NCI-H2107 treated with DMSO at 0.1 percent for 48 hours (cell line): ENCODE measurements around the gene SNX18.

Experiments
- DNase-seq: peaks from one replicate; lab custom pipeline; 2025; ENCODE audit not compliant: unreplicated experiment; lab: John Stamatoyannopoulos, UW

Gene SNX18

DNA sequence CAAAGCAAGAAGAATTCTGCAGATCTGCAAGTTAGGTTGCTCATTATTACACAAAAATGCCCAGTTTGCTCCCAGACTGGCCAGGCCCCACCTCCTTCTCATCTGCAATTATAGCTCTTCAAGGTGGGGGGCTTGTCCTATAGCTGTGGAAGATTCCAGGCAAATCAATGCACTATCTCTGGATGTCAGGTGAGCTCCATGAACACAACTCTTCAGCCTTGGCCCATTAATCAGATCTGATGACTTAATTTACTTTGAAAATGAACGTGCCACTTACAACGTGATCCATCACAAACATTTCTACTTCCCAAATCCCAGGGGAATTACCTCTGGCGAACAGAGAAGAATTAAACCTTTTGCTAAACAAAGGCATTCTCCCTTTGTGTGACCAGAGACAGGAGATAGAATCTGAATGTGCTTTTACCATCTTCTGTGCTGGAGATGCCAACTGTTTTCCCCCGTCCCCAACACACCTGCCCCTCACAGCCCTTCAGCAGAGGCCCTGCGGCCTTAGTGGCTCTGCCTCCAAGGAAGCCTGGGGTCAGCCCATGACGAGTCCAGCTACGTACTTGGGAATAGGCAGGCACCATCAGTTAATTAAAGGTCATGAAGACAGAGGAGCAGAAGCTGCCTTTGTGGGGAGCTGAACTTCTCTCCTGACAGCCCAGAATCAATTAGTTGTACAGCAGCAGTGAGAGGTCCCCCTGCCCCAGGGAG is 60.5 kb downstream of the SNX18 start:
- DNase-seq: no peak

DNA sequence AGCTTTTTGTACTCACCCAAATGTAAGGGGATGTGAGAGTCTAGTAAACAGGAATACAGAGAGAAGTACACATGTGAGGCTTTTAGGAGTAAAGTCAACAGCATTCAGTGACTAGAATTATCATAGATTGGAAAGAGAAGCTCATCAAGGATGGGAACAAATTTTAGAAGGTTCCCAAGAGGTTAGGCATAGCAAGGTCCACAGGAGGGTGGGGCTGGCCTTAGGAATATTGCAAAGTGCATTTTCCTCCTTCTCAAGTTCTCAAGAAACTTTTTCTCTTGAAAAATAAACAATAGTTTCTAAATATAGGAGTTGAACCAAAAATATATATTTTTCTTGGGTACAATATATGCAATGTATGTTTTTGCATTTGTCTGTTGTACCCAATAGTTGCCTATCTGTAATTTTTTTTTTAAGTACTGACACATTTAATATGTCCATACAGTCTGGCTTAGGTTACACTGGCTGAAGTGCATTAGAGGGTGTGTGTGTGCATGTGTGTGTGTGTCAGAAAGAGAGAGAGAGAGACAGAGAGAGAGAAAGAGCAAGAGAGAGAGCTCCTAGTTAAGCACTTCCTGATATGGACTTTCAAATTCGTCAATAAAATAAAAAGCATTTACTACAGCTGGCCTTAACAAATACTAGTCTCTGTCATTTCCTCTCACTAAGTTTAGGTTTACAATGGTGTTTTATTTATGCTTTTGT is 62.2 kb downstream of the SNX18 start:
- no peak for DNase-seq

DNA sequence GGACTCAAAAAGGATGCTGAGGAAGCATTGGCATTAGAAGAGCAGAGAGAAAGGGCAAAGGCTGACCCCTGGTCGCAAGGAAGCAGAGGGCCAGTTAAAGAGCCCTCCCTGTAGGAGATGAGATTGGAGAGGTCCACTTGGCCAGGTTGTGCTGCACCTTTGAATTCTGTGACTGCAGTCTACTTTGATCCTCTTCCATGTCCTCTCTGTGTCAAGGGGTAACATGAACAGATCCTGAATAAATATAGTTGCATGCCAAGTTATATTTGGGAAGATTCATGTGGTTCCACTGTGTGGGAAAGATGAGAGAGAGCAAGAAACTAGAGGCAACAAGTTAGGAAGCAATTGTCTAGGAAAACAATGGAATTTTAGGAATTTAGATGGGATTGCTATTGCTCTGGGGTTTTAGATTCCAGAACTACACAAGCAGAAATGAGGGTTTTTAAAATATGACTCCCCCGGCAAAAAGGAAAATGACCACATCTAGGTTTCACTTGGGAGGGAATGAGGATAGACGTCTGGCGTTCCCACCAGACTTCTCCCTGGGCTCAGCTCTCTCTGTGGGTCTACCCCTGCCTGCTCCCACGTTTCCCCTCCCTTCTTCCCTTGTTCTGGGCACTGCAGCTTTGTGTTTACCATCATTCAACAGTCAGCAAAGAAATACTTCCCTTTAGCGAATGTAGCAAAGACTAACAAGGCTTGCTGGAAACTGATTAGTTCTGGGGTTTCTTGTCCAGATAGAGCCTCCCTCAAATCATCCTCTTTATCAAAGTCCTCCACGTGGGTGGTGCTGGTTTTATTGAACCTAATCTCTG is 63.6 kb downstream of the SNX18 start:
- no peak for DNase-seq

DNA sequence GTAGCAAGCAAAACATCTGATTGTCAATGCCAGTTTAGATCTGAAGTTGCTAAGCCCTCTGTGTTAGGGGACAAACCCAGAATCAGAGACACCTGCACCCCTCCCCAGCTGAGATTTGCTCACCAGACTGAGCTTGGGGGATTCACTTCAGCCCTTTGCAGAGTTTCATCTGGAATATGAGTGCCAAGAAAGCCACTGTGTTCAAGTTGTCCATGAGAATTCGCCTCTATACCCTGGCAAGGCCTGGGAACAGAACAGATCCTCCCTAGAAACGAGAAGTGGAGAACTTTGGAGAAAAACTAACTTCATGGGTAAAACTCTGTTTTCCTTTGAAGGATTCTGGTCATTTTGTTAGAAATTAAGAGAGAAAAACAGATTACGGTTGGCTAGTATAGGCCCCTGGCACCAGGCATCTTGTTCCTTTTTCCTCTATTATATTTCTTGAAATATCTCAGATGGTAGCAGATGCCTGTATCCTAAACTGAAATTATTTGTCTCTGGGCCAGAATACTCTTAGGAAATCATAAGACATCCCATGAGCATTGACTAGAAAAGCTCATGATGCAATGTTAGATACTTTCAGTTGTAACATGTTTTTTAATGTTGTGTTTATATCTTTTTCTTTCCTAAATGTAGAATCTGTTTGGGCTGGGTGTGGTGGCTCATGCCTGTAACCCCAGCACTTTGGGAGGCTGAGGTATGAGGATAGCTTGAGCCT is 64.4 kb downstream of the SNX18 start:
- no peak for DNase-seq

DNA sequence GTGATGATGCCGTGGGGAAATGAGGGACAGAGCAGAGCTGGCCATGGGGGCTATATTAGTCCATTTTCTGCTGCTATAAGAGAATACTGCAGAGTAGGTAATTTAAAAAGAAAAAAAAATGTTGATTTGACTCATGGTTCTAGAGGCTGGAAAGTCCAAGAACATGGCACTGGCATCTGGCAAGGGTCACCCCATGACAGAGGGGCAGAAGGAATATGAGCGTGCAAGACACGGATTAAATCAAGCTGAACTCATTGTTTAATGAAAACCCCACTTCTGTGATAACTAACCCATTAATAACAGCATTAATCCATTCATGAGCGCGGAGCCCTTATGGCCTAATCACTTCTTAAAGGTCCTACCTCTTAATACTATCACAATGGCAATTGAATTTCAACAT is 68.8 kb downstream of the SNX18 start:
- no peak for DNase-seq

DNA sequence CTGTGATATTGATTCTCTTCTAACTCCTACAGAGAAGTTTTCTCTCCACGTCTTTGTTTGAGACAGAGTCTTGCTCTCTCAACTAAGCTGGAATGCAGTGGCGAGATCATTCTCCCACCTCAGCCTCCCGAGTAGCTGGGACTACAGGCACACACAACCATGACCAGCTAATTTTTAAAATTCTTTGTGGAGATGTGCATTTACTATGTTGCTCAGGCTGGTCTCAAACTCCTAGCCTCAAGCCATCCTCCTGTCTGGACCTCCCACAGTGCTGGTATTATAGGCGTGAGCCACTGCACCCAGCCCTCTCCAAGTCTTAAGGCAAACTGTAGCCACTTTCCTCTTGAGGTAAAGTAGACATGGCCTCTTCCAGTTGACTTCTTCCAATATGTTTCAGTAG is 72.2 kb downstream of the SNX18 start:
- DNase-seq: no peak

DNA sequence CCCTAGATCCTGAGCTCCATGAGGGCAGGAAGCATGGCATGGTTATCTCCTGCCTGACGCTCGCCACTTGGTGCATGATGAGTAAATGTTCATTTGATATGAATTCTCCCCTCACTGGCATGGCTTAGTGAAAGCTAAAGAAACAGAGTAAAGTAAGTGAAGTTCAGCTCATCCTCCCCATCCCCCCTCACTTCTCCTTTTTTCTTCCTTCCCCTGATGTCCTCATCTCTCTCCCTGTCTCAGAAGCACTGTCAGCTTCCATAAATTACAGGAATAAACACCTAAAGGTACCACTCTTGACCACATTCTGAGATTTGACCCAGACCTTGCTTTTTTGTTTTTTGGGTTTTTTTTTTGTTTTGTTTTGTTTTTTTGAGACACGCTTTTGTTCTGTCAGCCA is 73.3 kb downstream of the SNX18 start:
- no peak for DNase-seq

DNA sequence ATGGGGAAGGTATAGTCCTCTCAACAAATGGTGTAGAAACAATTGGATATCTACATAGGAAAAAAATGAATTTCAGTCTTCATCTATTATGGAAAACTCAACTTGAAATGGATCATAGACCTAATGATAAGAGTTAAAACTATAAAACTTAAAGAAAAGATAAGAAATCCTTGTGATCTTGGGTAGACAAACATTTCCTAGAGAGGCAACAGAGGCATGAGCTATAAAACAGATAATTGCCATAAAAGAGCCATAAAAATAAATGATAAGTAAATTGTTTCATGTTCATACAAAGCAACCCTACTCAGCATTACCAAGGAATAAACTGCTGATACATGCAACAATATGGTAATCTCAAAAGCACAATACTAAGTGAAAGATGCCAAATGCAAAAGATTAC is 76.2 kb downstream of the SNX18 start:
- DNase-seq: no peak

DNA sequence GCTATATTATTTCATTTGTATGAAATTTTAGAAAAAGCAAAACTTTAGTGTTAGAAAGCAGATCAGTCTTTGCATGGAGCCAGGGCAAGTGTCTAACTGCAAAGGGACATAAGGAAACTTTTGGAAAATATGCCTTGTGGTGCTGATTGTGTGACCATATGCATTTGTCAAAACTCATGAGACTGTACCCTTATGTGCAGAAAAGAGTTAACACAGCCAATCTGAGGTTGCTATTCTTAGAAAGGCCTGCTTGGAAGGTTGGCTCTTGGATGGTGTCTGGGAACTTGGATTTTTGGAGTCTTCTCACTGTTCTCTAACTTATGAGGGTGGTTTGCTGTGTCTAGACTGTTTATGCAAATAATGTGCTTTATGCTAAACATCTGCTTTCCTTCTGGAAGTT is 76.6 kb downstream of the SNX18 start:
- DNase-seq: no peak

DNA sequence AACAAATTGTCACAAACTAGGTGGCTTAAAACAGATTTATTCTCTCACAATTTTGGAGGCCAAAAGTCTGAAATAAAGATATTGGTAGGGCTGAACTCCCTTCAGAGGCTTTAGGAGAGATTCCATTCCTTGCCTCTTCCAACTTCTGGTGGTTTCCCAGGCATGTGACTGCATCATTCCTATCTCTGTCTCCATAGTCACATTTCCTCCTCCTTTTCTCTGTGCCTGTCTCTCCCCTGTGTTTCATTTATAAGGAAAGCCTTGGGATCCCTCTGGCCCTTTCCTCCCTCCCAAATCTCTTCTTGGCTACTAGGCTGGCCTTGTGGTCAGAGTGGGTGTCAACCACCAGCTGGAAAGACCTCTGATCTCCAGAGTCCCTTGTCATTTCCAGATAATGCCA is 78.2 kb downstream of the SNX18 start:
- no peak for DNase-seq
